WERI-Rb-1 (cell line): ENCODE data around the gene TMEM217.

Experiments
- DNase-seq: peaks from one replicate; pipeline ENCODE4 v3.0.0-alpha.2; 2020
- H3K27ac ChIP-seq: fragments of 250-450 bp; sonication (Bioruptor Pico); 2 replicates; pipeline ENCODE4 v1.5.1; 2020; ENCODE audit warnings: mild to moderate bottlenecking, moderate library complexity
- H3K27me3 ChIP-seq: fragments of 250-450 bp; sonication (Bioruptor Pico); 2 replicates; pipeline ENCODE4 v1.5.1; 2021; ENCODE audit warnings: mild to moderate bottlenecking, low read depth, moderate library complexity; ENCODE audit not compliant: insufficient read depth, severe bottlenecking
- H3K36me3 ChIP-seq: fragments of 250-450 bp; sonication (Bioruptor Pico); 2 replicates; pipeline ENCODE4 v1.5.1; 2020; ENCODE audit warnings: mild to moderate bottlenecking, moderate library complexity
- H3K4me3 ChIP-seq: 2 replicates; pipeline ENCODE4 v1.5.1; 2011; ENCODE audit warnings: low read depth, mild to moderate bottlenecking, control low read depth, low read length
- H3K9me3 ChIP-seq: fragments of 250-450 bp; sonication (Bioruptor Pico); 2 replicates; pipeline ENCODE4 v1.5.1; 2021; ENCODE audit warnings: mild to moderate bottlenecking, moderate library complexity; ENCODE audit not compliant: severe bottlenecking
- TF ChIP-seq, protein P1 (sequence below): IDR thresholded peaks from 2 replicates; pipeline ENCODE4 v1.5.1; 2011; ENCODE audit warnings: low read depth, mild to moderate bottlenecking, control low read depth, inconsistent platforms, low read length

TMEM217 gene

DNA sequence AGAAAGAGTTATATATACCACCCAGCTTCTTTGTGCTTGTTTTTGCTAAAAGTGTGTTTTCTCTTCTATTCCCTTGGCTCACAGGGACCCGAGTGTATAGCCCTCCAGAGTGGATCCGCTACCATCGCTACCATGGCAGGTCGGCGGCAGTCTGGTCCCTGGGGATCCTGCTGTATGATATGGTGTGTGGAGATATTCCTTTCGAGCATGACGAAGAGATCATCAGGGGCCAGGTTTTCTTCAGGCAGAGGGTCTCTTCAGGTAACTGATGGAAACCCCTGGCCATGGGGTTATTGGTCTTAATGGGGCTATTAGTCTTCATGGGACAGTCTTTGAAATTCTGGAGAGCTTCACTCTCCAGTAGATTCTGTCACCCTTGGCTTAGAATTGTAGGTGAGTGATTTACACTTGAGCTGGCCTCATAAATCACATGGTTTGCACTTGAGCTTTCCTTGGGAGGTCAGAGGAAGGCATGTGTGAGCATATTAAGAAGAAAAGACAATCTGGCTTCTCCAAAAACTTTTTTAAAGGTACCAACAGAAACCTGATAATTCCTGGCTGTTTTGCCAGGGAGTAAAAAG, 84.9 kb downstream of the TMEM217 start:
- H3K27ac ChIP-seq: no peak overlapping the region
- H3K4me3 ChIP-seq: no peak overlapping the region
- TF ChIP-seq, protein P1, sequence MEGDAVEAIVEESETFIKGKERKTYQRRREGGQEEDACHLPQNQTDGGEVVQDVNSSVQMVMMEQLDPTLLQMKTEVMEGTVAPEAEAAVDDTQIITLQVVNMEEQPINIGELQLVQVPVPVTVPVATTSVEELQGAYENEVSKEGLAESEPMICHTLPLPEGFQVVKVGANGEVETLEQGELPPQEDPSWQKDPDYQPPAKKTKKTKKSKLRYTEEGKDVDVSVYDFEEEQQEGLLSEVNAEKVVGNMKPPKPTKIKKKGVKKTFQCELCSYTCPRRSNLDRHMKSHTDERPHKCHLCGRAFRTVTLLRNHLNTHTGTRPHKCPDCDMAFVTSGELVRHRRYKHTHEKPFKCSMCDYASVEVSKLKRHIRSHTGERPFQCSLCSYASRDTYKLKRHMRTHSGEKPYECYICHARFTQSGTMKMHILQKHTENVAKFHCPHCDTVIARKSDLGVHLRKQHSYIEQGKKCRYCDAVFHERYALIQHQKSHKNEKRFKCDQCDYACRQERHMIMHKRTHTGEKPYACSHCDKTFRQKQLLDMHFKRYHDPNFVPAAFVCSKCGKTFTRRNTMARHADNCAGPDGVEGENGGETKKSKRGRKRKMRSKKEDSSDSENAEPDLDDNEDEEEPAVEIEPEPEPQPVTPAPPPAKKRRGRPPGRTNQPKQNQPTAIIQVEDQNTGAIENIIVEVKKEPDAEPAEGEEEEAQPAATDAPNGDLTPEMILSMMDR: no peak

DNA sequence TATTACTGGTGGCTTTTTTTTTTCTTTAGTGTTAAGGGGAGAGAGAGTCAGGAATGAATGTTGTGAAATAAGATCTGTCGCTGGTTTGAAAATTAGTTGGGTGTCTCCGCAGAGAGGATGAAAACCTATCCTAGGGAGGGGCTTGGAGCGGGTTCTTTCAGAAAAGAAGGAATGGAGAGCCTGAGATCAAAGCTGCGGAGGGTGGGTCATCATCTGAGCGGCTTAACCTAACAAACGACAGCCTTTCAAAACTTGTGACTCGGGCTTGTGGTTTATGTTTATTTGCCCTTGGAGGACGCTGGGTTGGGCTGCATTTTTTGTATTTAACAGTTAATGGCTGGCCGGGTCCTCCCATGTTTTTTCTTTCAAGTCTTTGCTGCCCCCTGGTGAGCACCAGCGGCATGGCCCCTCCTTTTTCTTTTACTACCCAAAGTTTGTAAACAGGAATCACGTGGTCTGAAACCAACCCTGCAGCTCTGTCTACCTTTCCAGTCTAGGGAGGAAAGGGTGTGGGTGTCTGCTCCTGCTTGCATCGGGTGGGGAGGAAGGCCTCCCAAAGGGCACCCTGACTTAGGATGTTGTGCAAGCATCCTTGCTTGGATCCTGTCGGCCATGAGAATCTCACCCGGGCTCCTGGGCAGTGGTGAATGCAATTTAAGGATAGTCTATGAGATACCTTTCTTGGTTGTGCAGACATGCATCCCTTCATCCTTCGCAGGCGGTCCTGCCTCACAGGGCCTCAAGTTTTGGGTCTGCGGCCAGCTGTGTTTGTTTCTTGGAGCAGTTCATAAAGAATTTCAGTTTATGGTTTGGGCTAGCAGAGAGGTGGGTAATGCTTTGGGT, 85.8 kb downstream of the TMEM217 start:
- Histone ChIP-seq H3K9me3 (no peaks in the 10 kb centered on the region), H3K27me3 (no peaks in the 10 kb centered on the region), H3K27ac (no peak overlapping the region), H3K4me3 (peak overlapping the region; percentile 89), H3K36me3 (peaks cover 33% of the 10 kb centered on the region)
- TF ChIP-seq, protein P1: peak; percentile 90
- DNase-seq: peak; percentile 89

More for the DNA sequence above, 84.9 kb downstream of the TMEM217 start:
- DNase-seq: no peak
- no peaks in the 10 kb centered on the region for H3K9me3 ChIP-seq
- peaks cover 33% of the 10 kb centered on the region for H3K36me3 ChIP-seq
- H3K27me3 ChIP-seq: no peaks in the 10 kb centered on the region

DNA sequence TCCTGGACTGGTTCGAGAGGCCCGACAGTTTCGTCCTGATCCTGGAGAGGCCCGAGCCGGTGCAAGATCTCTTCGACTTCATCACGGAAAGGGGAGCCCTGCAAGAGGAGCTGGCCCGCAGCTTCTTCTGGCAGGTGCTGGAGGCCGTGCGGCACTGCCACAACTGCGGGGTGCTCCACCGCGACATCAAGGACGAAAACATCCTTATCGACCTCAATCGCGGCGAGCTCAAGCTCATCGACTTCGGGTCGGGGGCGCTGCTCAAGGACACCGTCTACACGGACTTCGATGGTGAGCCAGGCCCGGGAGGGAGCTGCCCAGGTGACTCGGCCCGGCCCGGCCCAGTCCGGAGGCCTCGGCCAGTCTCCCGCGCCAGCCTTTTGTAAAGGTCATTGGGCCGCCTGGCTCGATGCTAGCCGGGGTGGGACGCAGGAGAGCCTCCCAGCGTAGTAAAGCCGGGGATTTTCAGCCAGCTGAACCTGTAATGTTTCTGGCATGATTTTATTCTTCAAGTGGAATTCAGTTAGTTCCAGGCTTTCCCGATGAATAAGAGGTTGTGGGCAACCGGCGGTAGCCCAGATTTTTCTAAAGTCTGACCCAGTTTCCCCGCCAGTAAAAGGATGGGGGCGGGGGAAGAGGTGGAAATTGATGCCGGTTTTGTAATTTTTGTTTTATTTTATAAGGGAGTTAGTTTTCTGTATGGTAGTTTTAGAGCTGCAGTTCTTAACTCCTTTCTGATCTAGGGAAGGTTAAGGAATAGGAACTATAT, 86.6 kb downstream of the TMEM217 start:
- Histone ChIP-seq H3K36me3 (peaks cover 33% of the 10 kb centered on the region), H3K27me3 (no peaks in the 10 kb centered on the region), H3K9me3 (no peaks in the 10 kb centered on the region), H3K4me3 (peak overlapping the region; percentile 89), H3K27ac (no peak overlapping the region)
- DNase-seq: peak; percentile 47
- TF ChIP-seq, protein P1: no peak

DNA sequence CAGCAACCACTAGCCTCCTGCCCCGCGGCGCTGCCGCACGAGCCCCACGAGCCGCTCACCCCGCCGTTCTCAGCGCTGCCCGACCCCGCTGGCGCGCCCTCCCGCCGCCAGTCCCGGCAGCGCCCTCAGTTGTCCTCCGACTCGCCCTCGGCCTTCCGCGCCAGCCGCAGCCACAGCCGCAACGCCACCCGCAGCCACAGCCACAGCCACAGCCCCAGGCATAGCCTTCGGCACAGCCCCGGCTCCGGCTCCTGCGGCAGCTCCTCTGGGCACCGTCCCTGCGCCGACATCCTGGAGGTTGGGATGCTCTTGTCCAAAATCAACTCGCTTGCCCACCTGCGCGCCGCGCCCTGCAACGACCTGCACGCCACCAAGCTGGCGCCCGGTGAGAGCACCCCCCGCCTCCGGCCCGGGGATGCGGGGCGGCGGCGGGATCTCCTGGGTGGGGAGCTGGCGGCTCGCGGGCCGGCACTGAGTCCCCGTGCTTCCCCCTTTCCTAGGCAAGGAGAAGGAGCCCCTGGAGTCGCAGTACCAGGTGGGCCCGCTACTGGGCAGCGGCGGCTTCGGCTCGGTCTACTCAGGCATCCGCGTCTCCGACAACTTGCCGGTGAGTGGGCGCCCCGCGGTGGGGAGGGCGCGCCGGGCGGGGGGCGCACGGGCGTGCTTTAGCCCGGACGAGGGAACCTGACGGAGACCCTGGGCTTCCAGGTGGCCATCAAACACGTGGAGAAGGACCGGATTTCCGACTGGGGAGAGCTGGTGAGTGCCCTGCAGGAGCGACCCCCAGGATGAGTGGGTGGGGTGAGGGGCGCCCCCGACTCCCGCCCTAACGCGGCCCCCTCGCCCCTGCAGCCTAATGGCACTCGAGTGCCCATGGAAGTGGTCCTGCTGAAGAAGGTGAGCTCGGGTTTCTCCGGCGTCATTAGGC, 87.4 kb downstream of the TMEM217 start:
- H3K9me3 ChIP-seq: no peaks in the 10 kb centered on the region
- peak overlapping the region; percentile 65 for H3K27ac ChIP-seq
- TF ChIP-seq, protein P1: peak; percentile 39
- peaks cover 33% of the 10 kb centered on the region for H3K36me3 ChIP-seq
- peak; percentile 82 for DNase-seq
- peak overlapping the region; percentile 89 for H3K4me3 ChIP-seq
- H3K27me3 ChIP-seq: no peaks in the 10 kb centered on the region
